HG03469 (cell line): ENCODE data around the gene CEP131.

ENCODE experiments used
- ATAC-seq: cut with Tn5 transposase; IDR thresholded peaks from one replicate; pipeline ENCODE4 v1.9.1; 2021; ENCODE audit warnings: mild to moderate bottlenecking, moderate library complexity, moderate number of reproducible peaks; ENCODE audit not compliant: unreplicated experiment

Gene CEP131

GRCh38 chr17:81222906-81223761 is at the start of gene CEP131:
TSS of gene CEP131 (minus strand) at chr17:81222965. CDS start at chr17:81220056, 2,909 bp downstream.
- peak; percentile 77 for ATAC-seq

- no peak for ATAC-seq
Measured at GRCh38 chr17:81271226-81271625, 48.5 kb upstream of the CEP131 start.

- no peak for ATAC-seq
Measured at GRCh38 chr17:81270279-81270678, 47.5 kb upstream of the CEP131 start.

GRCh38 chr17:81267390-81268067 is 44.8 kb upstream of the CEP131 start:
- ATAC-seq: no peak

- no peak for ATAC-seq
Measured at GRCh38 chr17:81265576-81265975, 42.8 kb upstream of the CEP131 start.

GRCh38 chr17:81264640-81265039 is 41.9 kb upstream of the CEP131 start:
- no peak for ATAC-seq

GRCh38 chr17:81263371-81264181 is 40.8 kb upstream of the CEP131 start:
- no peak for ATAC-seq

GRCh38 chr17:81261582-81262336 is 39.0 kb upstream of the CEP131 start:
- ATAC-seq: no peak

GRCh38 chr17:81261096-81261495 is 38.3 kb upstream of the CEP131 start:
- ATAC-seq: no peak

GRCh38 chr17:81260641-81261040 is 37.9 kb upstream of the CEP131 start:
- no peak for ATAC-seq

- no peak for ATAC-seq
Measured at GRCh38 chr17:81260171-81260570, 37.4 kb upstream of the CEP131 start.

GRCh38 chr17:81259058-81259605 is 36.4 kb upstream of the CEP131 start:
- no peak for ATAC-seq

GRCh38 chr17:81258292-81258691 is 35.5 kb upstream of the CEP131 start:
- no peak for ATAC-seq

GRCh38 chr17:81257533-81257932 is 34.8 kb upstream of the CEP131 start:
- ATAC-seq: no peak

- no peak for ATAC-seq
Measured at GRCh38 chr17:81256616-81257015, 33.9 kb upstream of the CEP131 start.

GRCh38 chr17:81254955-81255717 is 32.4 kb upstream of the CEP131 start:
- no peak for ATAC-seq

GRCh38 chr17:81253358-81254131 is 30.8 kb upstream of the CEP131 start:
- no peak for ATAC-seq

GRCh38 chr17:81252987-81253329 is 30.2 kb upstream of the CEP131 start:
- ATAC-seq: no peak
